Mesenchymal stem cell (in vitro differentiated cells and primary cell): Measurements from ENCODE around the gene PRR16.

Experiments used
- DNase-seq: peaks from one replicate; pipeline ENCODE4 v3.0.0-alpha.2; 2013
- H2AFZ ChIP-seq: one replicate; pipeline ENCODE4 v1.6.1; 2013; ENCODE audit warnings: low read depth, mild to moderate bottlenecking, control low read depth, inconsistent platforms, low read length, moderate library complexity
- H2AK5ac ChIP-seq: 2 replicates; pipeline ENCODE4 v1.6.1; 2013; ENCODE audit warnings: low read length, moderate library complexity, mild to moderate bottlenecking, inconsistent platforms; ENCODE audit not compliant: severe bottlenecking
- H2BK120ac ChIP-seq: one replicate; pipeline ENCODE4 v1.6.1; 2013; ENCODE audit warnings: low read depth, mild to moderate bottlenecking, inconsistent platforms, low read length, moderate library complexity
- H2BK12ac ChIP-seq, 2 experiments: one replicate each; pipeline ENCODE4 v1.6.1; 2013; ENCODE audit warnings: inconsistent platforms in 2 of 2, low read length in 2 of 2, mild to moderate bottlenecking in 2 of 2, moderate library complexity in 2 of 2, control low read depth in 1 of 2
- H2BK15ac ChIP-seq: one replicate; pipeline ENCODE4 v1.6.1; 2013; ENCODE audit warnings: mild to moderate bottlenecking, low read depth, inconsistent platforms; ENCODE audit not compliant: poor library complexity, severe bottlenecking
- H2BK5ac ChIP-seq: 2 replicates; pipeline ENCODE4 v1.6.1; 2013; ENCODE audit warnings: low read depth, mild to moderate bottlenecking, low read length, control low read depth, inconsistent platforms; ENCODE audit not compliant: poor library complexity, severe bottlenecking
- H3K14ac ChIP-seq, 2 experiments: one replicate each; pipeline ENCODE4 v1.6.1; 2013; ENCODE audit warnings: inconsistent platforms in 2 of 2, low read length in 2 of 2, control low read depth in 1 of 2, mild to moderate bottlenecking in 1 of 2, moderate library complexity in 1 of 2
- H3K18ac ChIP-seq, 2 experiments: one replicate each; pipeline ENCODE4 v1.6.1; 2013; ENCODE audit warnings: inconsistent platforms in 2 of 2, low read length in 2 of 2, control low read depth in 1 of 2, low read depth in 1 of 2, mild to moderate bottlenecking in 1 of 2
- H3K23ac ChIP-seq, 2 experiments: one replicate each; pipeline ENCODE4 v1.6.1; 2013; ENCODE audit warnings: inconsistent platforms in 2 of 2, low read length in 2 of 2, mild to moderate bottlenecking in 2 of 2, moderate library complexity in 2 of 2, control low read depth in 1 of 2
- H3K27ac ChIP-seq: 2 replicates; pipeline ENCODE4 v1.5.1; 2013; ENCODE audit warnings: mild to moderate bottlenecking, moderate library complexity, low read length, control low read depth, inconsistent platforms; ENCODE audit not compliant: poor library complexity, severe bottlenecking
- H3K27me3 ChIP-seq, 2 experiments: 2 replicates each; pipeline versions ENCODE4 v1.6.1 to v1.7.0; 2013; ENCODE audit warnings: low read length in 2 of 2, mild to moderate bottlenecking in 2 of 2, moderate library complexity in 2 of 2, control low read depth in 1 of 2, inconsistent platforms in 1 of 2; ENCODE audit not compliant: control insufficient read depth in 1 of 2, insufficient read depth in 1 of 2
- H3K36me3 ChIP-seq, 2 experiments: 2 replicates each; pipeline versions ENCODE4 v1.6.1 to v1.7.0; 2013; ENCODE audit warnings: low read length in 2 of 2, control low read depth in 1 of 2, inconsistent platforms in 1 of 2, low read depth in 1 of 2, mild to moderate bottlenecking in 1 of 2; ENCODE audit not compliant: insufficient read depth in 2 of 2, control insufficient read depth in 1 of 2
- H3K4ac ChIP-seq, 2 experiments: one replicate each; pipeline ENCODE4 v1.6.1; 2013; ENCODE audit warnings: inconsistent platforms in 2 of 2, low read length in 2 of 2, mild to moderate bottlenecking in 2 of 2, moderate library complexity in 2 of 2, control low read depth in 1 of 2, low read depth in 1 of 2
- H3K4me1 ChIP-seq: 2 replicates; pipeline ENCODE4 v1.6.1; 2013; ENCODE audit warnings: low read depth, low read length, control low read depth; ENCODE audit not compliant: control insufficient read depth, insufficient read depth
- H3K4me2 ChIP-seq: 2 replicates; pipeline ENCODE4 v1.6.1; 2013; ENCODE audit warnings: low read length, mild to moderate bottlenecking, inconsistent platforms; ENCODE audit not compliant: poor library complexity, severe bottlenecking
- H3K4me3 ChIP-seq, 2 experiments: 2 replicates each; pipeline versions ENCODE4 v1.5.1 to v1.7.0; 2013; ENCODE audit warnings: low read length in 2 of 2, mild to moderate bottlenecking in 2 of 2, control low read depth in 1 of 2, low read depth in 1 of 2; ENCODE audit not compliant: insufficient read depth in 1 of 2
- H3K79me1 ChIP-seq: replicated peaks from 2 replicates; pipeline ENCODE4 v1.6.1; 2013; ENCODE audit warnings: mild to moderate bottlenecking, control low read depth, low read length, inconsistent platforms; ENCODE audit not compliant: poor library complexity, severe bottlenecking
- H3K9ac ChIP-seq: 2 replicates; pipeline ENCODE4 v1.7.0; 2013; ENCODE audit warnings: mild to moderate bottlenecking, low read length, moderate library complexity
- H3K9me3 ChIP-seq: 2 replicates; pipeline ENCODE4 v1.7.0; 2013; ENCODE audit warnings: mild to moderate bottlenecking, low read length; ENCODE audit not compliant: control insufficient read depth
- H4K8ac ChIP-seq: one replicate; pipeline ENCODE4 v1.6.1; 2013; ENCODE audit warnings: inconsistent platforms, mild to moderate bottlenecking, low read length, moderate library complexity
- H4K91ac ChIP-seq: one replicate; pipeline ENCODE4 v1.6.1; 2013; ENCODE audit warnings: mild to moderate bottlenecking, low read length, inconsistent platforms
- WGBS: methylation state at CpG from one replicate; pipeline ENCODE4 v1.1.7; 2013; ENCODE audit warnings: mixed read lengths; 5-methylcytosine and 5-hydroxymethylcytosine counted together

PRR16 gene

DNA sequence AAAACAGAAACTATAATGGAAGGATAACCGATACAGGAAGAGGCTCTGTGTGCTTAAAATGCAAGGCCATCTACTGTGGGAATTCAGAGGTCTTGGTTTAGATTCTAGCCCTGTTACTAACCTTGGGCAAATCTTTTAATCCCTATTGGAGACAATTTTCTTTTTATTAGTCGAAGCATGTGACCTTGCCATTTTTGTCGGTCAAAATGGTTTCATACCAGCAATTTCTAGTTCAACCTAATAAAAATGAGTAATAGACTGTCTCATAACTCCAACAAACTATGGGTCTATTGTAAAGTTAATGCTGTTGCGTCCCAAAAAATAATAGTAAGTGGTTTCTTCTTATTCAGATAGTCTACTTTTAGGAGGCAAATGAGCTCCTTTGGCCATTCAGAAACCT, 38.4 kb downstream of the PRR16 start:
- no peak for DNase-seq
- no peak overlapping the region for H3K14ac ChIP-seq
- H3K4me2 ChIP-seq, result no peak overlapping the region
- no peaks in the 10 kb centered on the region for H3K9me3 ChIP-seq
- no peak overlapping the region for H2BK5ac ChIP-seq
- no peak overlapping the region for H3K4ac ChIP-seq
- no peak overlapping the region for H3K18ac ChIP-seq
- peaks cover 0 to 7% of the 10 kb centered on the region in 2 experiments for H3K36me3 ChIP-seq
- no peak overlapping the region for H2BK120ac ChIP-seq
- H2BK12ac ChIP-seq, result no peak overlapping the region
- no peaks in the 10 kb centered on the region for H3K27me3 ChIP-seq
- 97% methylated on average over 2 of the region's 4 CpGs for WGBS
- no peak overlapping the region for H4K8ac ChIP-seq
- H3K9ac ChIP-seq, result no peak overlapping the region
- no peak overlapping the region for H3K23ac ChIP-seq
- no peaks in the 10 kb centered on the region for H3K4me1 ChIP-seq
- no peak overlapping the region for H3K4me3 ChIP-seq
- no peak overlapping the region for H3K27ac ChIP-seq
- no peak overlapping the region for H2AK5ac ChIP-seq
- H2AFZ ChIP-seq, result no peak overlapping the region
- H2BK15ac ChIP-seq, result no peak overlapping the region
- H3K79me1 ChIP-seq, result peaks cover 7% of the 10 kb centered on the region
- no peak overlapping the region for H4K91ac ChIP-seq

DNA sequence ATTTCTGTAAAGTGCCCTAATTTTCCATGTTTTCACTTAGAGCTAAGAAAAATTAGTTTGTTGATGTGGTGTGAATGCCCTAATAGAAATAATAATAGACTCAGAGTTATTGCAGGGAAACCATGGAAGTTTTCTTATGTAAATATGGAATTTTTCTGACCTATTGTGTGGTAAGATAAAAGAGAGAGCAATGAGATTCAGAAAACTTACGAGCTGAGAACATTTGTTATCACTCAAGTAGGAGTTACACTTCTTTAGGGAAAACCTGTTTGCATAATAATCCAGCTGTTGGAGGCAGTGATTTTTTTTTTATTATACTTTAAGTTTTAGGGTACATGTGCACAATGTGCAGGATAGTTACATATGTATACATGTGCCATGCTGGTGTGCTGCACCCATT, 39.2 kb downstream of the PRR16 start:
- DNase-seq, result no peak
- Histone ChIP-seq H4K8ac (no peak overlapping the region), H2BK12ac (no peak overlapping the region), H3K4me2 (no peak overlapping the region), H3K18ac (no peak overlapping the region), H2BK5ac (no peak overlapping the region), H3K9me3 (no peaks in the 10 kb centered on the region), H3K4me3 (no peak overlapping the region), H2AFZ (no peak overlapping the region), H3K36me3 (peaks cover 0 to 7% of the 10 kb centered on the region in 2 experiments), H3K9ac (no peak overlapping the region), H2BK120ac (no peak overlapping the region), H2BK15ac (no peak overlapping the region), H2AK5ac (no peak overlapping the region), H3K27me3 (no peaks in the 10 kb centered on the region), H3K27ac (no peak overlapping the region), H3K23ac (no peak overlapping the region), H3K4ac (no peak overlapping the region), H3K79me1 (peaks cover 7% of the 10 kb centered on the region), H4K91ac (no peak overlapping the region), H3K4me1 (no peaks in the 10 kb centered on the region), H3K14ac (no peak overlapping the region)
- 94% methylated on average over 1 of the region's 1 CpG for WGBS

DNA sequence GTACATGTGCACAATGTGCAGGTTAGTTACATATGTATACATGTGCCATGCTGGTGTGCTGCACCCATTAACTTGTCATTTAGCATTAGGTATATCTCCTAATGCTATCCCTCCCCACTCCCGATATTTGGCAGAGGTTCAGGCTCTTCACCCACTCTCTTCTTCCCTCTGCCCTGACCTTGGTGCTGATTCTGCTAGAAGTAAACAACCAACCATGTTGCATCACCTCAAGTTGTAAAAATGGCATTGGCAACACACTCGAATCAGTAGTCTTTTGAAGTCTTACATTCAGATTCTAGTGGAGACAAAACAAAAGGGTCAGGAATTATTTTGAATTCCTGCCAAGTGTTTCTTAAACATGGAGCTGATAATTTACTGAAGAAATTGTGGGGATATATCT, 40.0 kb downstream of the PRR16 start:
- Histone ChIP-seq H3K23ac (no peak overlapping the region), H3K9me3 (no peaks in the 10 kb centered on the region), H3K36me3 (peaks cover 0 to 7% of the 10 kb centered on the region in 2 experiments), H3K4ac (no peak overlapping the region), H3K14ac (no peak overlapping the region), H3K27ac (no peak overlapping the region), H3K4me2 (no peak overlapping the region), H2BK5ac (no peak overlapping the region), H2AK5ac (no peak overlapping the region), H3K79me1 (peaks cover 7% of the 10 kb centered on the region), H2BK120ac (no peak overlapping the region), H3K4me3 (no peak overlapping the region), H4K8ac (no peak overlapping the region), H3K9ac (no peak overlapping the region), H2AFZ (no peak overlapping the region), H3K18ac (no peak overlapping the region), H2BK12ac (no peak overlapping the region), H3K4me1 (no peaks in the 10 kb centered on the region), H2BK15ac (no peak overlapping the region), H4K91ac (no peak overlapping the region), H3K27me3 (no peaks in the 10 kb centered on the region)
- WGBS, result 98% methylated on average over 2 of the region's 2 CpGs
- no peak for DNase-seq

DNA sequence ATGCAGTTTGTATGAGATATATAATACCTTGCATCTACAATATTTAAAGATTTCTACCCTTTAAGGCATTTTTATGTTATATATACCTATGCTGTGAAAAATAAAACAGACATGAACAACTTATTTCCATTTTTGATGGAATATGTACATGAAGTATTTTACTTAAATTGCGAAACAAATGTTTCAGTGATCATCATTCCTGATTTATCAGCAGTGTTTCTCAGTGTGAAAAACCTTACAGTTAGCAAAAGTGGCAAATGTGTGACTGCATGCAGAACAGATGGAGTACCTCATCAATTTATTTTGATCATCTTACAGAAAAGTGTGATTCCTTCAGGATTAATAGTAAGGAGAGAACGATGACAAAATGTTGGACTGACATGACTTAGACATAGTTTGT, 43.1 kb downstream of the PRR16 start:
- Histone ChIP-seq H4K8ac (no peak overlapping the region), H2BK12ac (no peak overlapping the region), H3K9ac (no peak overlapping the region), H3K36me3 (no peaks in the 10 kb centered on the region), H3K27me3 (no peaks in the 10 kb centered on the region), H3K4me2 (no peak overlapping the region), H2BK120ac (no peak overlapping the region), H3K4me3 (no peak overlapping the region), H3K14ac (no peak overlapping the region), H3K9me3 (no peaks in the 10 kb centered on the region), H3K27ac (no peak overlapping the region), H3K4ac (no peak overlapping the region), H2BK15ac (no peak overlapping the region), H4K91ac (no peak overlapping the region), H2AK5ac (no peak overlapping the region), H3K79me1 (peaks cover 12% of the 10 kb centered on the region), H2AFZ (no peak overlapping the region), H3K18ac (no peak overlapping the region), H2BK5ac (no peak overlapping the region), H3K4me1 (peaks cover 3% of the 10 kb centered on the region), H3K23ac (no peak overlapping the region)
- DNase-seq, result no peak
- WGBS, result 100% methylated on average over 1 of the region's 2 CpGs
